Spleen (tissue), 3 donors: ENCODE data around the gene TSPAN10.

Experiments
- POLR2A ChIP-seq, 3 donors: fragments of 450-650 bp; IDR thresholded peaks; one replicate each; pipeline ENCODE4 v1.5.1; 2017; ENCODE audit warnings: antibody characterized with exemption in 3 of 3, mild to moderate bottlenecking in 1 of 3
- POLR2AphosphoS5 ChIP-seq, 3 donors: sonication (generic); formaldehyde crosslinking; IDR thresholded peaks; one replicate each; pipeline ENCODE4 v1.5.1; 2017; ENCODE audit warnings: antibody characterized with exemption in 3 of 3

DNA sequence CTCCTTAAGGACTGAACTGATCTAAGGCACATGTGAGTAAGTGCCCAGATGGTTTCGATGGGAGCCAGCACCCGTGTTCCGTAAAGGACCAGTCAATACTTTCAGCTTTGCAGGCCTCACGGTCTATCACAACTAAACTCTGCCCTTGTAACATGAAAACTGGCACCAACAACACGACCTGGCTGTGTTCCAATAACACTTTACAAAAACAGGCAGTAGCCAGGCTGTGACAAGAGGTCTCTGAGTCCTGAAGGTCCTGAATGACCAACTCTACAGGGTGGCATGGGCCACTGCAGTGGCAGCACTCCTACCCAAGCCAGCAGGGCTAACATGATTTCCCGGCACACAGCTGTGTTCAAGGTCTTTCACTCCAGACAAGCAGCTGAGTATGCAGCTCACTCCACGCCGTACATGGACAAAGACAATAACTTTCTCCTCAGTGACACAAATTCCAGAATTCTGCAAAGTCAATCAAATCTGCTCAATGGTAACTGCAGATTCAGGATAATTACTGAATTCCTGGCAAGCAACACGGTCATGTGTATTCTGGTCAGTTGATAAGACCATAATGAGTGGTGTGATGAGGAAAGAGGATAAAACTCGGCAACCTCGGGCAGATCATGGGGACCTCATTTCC is 15.4 kb upstream of the TSPAN10 start:
- peak in 2 of 3 donors; percentile 64 to 76 for TF ChIP-seq POLR2AphosphoS5 (IDR thresholded peaks at IDR 0.05)
- TF ChIP-seq POLR2A (IDR thresholded peaks at IDR 0.05) = no peak
